Stimulated activated CD4-positive, alpha-beta T cell treated with anti-CD3 and anti-CD28 coated beads, Interleukin-15, amount 100 ng/mL, for 24 hours (primary cell): ENCODE data around the gene FOXRED2.
"Not testable (repeated sequence)": the region's sequence is repeated elsewhere in the genome, so short reads cannot be mapped to it uniquely, and the experiment has no call there.

Source experiments
- DNase-seq: peaks from one replicate; pipeline ENCODE4 v3.0.0-alpha.2; 2020

FOXRED2 gene

GRCh38 chr22:36506637-36507517 is at the start of gene FOXRED2:
TSS of gene FOXRED2 (minus strand) at chr22:36507040. CDS start at chr22:36506422, 618 bp downstream.
- peak; percentile 92 for DNase-seq

GRCh38 chr22:36554098-36554497 is 47.3 kb upstream of the FOXRED2 start:
- DNase-seq: no peak

GRCh38 chr22:36552289-36552688 is 45.4 kb upstream of the FOXRED2 start:
- no peak for DNase-seq

GRCh38 chr22:36550701-36551495 is 44.1 kb upstream of the FOXRED2 start:
- no peak for DNase-seq

- DNase-seq: no peak
Measured at GRCh38 chr22:36549033-36549432, 42.2 kb upstream of the FOXRED2 start.

GRCh38 chr22:36548606-36549005 is 41.8 kb upstream of the FOXRED2 start:
- no peak for DNase-seq

GRCh38 chr22:36546932-36547331 is 40.1 kb upstream of the FOXRED2 start:
- no peak for DNase-seq

GRCh38 chr22:36546092-36546804 is 39.4 kb upstream of the FOXRED2 start:
- DNase-seq: peak; percentile 60

GRCh38 chr22:36544107-36544620 is 37.3 kb upstream of the FOXRED2 start:
- no peak for DNase-seq

- DNase-seq: peak; percentile 69
Measured at GRCh38 chr22:36541831-36542411, 35.1 kb upstream of the FOXRED2 start.

GRCh38 chr22:36540867-36541642 is 34.2 kb upstream of the FOXRED2 start:
- no peak for DNase-seq

- DNase-seq: no peak
Measured at GRCh38 chr22:36538529-36538928, 31.7 kb upstream of the FOXRED2 start.

- DNase-seq: no peak
Measured at GRCh38 chr22:36536717-36537116, 29.9 kb upstream of the FOXRED2 start.

GRCh38 chr22:36533320-36533719 is 26.5 kb upstream of the FOXRED2 start:
- DNase-seq: not testable (repeated sequence)

- no peak for DNase-seq
Measured at GRCh38 chr22:36532466-36532865, 25.6 kb upstream of the FOXRED2 start.

- DNase-seq: peak; percentile 98
Measured at GRCh38 chr22:36528795-36529751, 22.2 kb upstream of the FOXRED2 start, which contains the start of gene EIF3D. TSS of gene EIF3D (minus strand) at chr22:36529166. CDS start at chr22:36526121, 3,045 bp downstream.

- no peak for DNase-seq
Measured at GRCh38 chr22:36528341-36528740, 21.5 kb upstream of the FOXRED2 start.

GRCh38 chr22:36522662-36523061 is 15.8 kb upstream of the FOXRED2 start:
- no peak for DNase-seq

- no peak for DNase-seq
Measured at GRCh38 chr22:36520423-36520822, 13.6 kb upstream of the FOXRED2 start.

GRCh38 chr22:36519906-36520305 is 13.1 kb upstream of the FOXRED2 start:
- not testable (repeated sequence) for DNase-seq
